HEK293 (cell line): ENCODE data around the gene OGFOD3.

ENCODE experiments used
- CTCF ChIA-PET: fragments of 350-600 bp; formaldehyde crosslinking; extraction: SDS; loops from one replicate; lab custom pipeline; 2021; ENCODE audit warnings: antibody characterized with exemption; lab: Yijun Ruan, JAX
- POLR2A ChIA-PET: fragments of 300-600 bp; formaldehyde crosslinking; extraction: SDS; loops from one replicate; lab custom pipeline; 2020; ENCODE audit warnings: antibody characterized with exemption, inconsistent platforms; lab: Yijun Ruan, JAX
- H3K27ac ChIP-seq: fragments of 200-500 bp; sonication (Bioruptor generic); 2 replicates; pipeline ENCODE4 v1.5.1; 2014; ENCODE audit warnings: low read depth, low read length, control low read depth, inconsistent platforms; ENCODE audit errors: extremely low read depth
- H3K36me3 ChIP-seq, 2 experiments: fragments of 200-500 bp in 1 of 2; sonication (Bioruptor generic) in 1 of 2; 1 replicate in 1 of 2; 2 replicates in 1 of 2; pipeline ENCODE4 v1.5.1; 2014 to 2017; ENCODE audit warnings: inconsistent platforms in 2 of 2, low read length in 2 of 2; ENCODE audit not compliant: control insufficient read depth in 2 of 2, insufficient read depth in 1 of 2
- H3K4me1 ChIP-seq: fragments of 200-500 bp; sonication (Bioruptor generic); 2 replicates; pipeline ENCODE4 v1.5.1; 2014; ENCODE audit warnings: mild to moderate bottlenecking, low read length, inconsistent platforms; ENCODE audit not compliant: control insufficient read depth, insufficient read depth
- H3K4me3 ChIP-seq: 2 replicates; pipeline ENCODE4 v1.5.1; 2011; ENCODE audit warnings: low read depth, mild to moderate bottlenecking, control low read depth, low read length, moderate library complexity
- H3K9me3 ChIP-seq: fragments of 200-500 bp; sonication (Bioruptor generic); 2 replicates; pipeline ENCODE4 v1.5.1; 2014; ENCODE audit warnings: low read depth, low read length, inconsistent platforms; ENCODE audit not compliant: control insufficient read depth, insufficient read depth
- KLF1 ChIP-seq: fragments of 450-650 bp; formaldehyde crosslinking; IDR thresholded peaks from 2 replicates; pipeline ENCODE4 v1.5.1; 2016; ENCODE audit warnings: missing biosample characterization, missing genetic modification characterization
- SCRT1 ChIP-seq: fragments of 450-650 bp; formaldehyde crosslinking; IDR thresholded peaks from 2 replicates; pipeline ENCODE4 v1.5.1; 2016; ENCODE audit warnings: missing biosample characterization, missing genetic modification characterization, borderline replicate concordance
- SCRT2 ChIP-seq: fragments of 450-650 bp; formaldehyde crosslinking; IDR thresholded peaks from 2 replicates; pipeline ENCODE4 v1.5.1; 2016; ENCODE audit warnings: missing biosample characterization, missing genetic modification characterization
- ZFP69B ChIP-seq: fragments of 450-650 bp; formaldehyde crosslinking; IDR thresholded peaks from 2 replicates; pipeline ENCODE4 v1.5.1; 2016; ENCODE audit warnings: missing biosample characterization, missing genetic modification characterization
- ZNF133 ChIP-seq: fragments of 450-650 bp; formaldehyde crosslinking; IDR thresholded peaks from 2 replicates; pipeline ENCODE4 v1.5.1; 2016; ENCODE audit warnings: missing biosample characterization, missing genetic modification characterization
- ZNF248 ChIP-seq: fragments of 450-650 bp; formaldehyde crosslinking; IDR thresholded peaks from 2 replicates; pipeline ENCODE4 v1.5.1; 2017; ENCODE audit warnings: missing biosample characterization, missing genetic modification characterization
- ZNF366 ChIP-seq: fragments of 450-650 bp; formaldehyde crosslinking; conservative IDR thresholded peaks from 2 replicates; pipeline ENCODE4 v1.5.1; 2016; ENCODE audit warnings: missing biosample characterization, missing genetic modification characterization
- ZNF558 ChIP-seq: fragments of 450-650 bp; formaldehyde crosslinking; IDR thresholded peaks from 2 replicates; pipeline ENCODE4 v1.5.1; 2016; ENCODE audit warnings: missing biosample characterization, missing genetic modification characterization
- ZNF707 ChIP-seq: fragments of 450-650 bp; formaldehyde crosslinking; IDR thresholded peaks from 2 replicates; pipeline ENCODE4 v1.5.1; 2016; ENCODE audit warnings: missing biosample characterization, missing genetic modification characterization
- ZNF791 ChIP-seq: fragments of 450-650 bp; formaldehyde crosslinking; IDR thresholded peaks from 2 replicates; pipeline ENCODE4 v1.5.1; 2016; ENCODE audit warnings: missing biosample characterization, missing genetic modification characterization
- ZNF837 ChIP-seq: fragments of 450-650 bp; formaldehyde crosslinking; IDR thresholded peaks from 2 replicates; pipeline ENCODE4 v1.5.1; 2016; ENCODE audit warnings: missing biosample characterization, missing genetic modification characterization
- TF ChIP-seq, protein P1 (sequence below): fragments of 450-650 bp; formaldehyde crosslinking; IDR thresholded peaks from 2 replicates; pipeline ENCODE4 v1.5.1; 2016; ENCODE audit warnings: missing biosample characterization, missing genetic modification characterization
- TF ChIP-seq, protein P2 (sequence below): fragments of 450-650 bp; formaldehyde crosslinking; IDR thresholded peaks from 2 replicates; pipeline ENCODE4 v1.5.1; 2016; ENCODE audit warnings: missing biosample characterization, missing genetic modification characterization
- TF ChIP-seq, protein P3 (sequence below): fragments of 450-650 bp; formaldehyde crosslinking; IDR thresholded peaks from 2 replicates; pipeline ENCODE4 v1.5.1; 2017; ENCODE audit warnings: missing biosample characterization, mild to moderate bottlenecking, missing genetic modification characterization, moderate library complexity
- TF ChIP-seq, protein P4 (sequence below): fragments of 450-650 bp; formaldehyde crosslinking; IDR thresholded peaks from 2 replicates; pipeline ENCODE4 v1.5.1; 2016; ENCODE audit warnings: missing biosample characterization, missing genetic modification characterization, low read depth

Gene OGFOD3

DNA sequence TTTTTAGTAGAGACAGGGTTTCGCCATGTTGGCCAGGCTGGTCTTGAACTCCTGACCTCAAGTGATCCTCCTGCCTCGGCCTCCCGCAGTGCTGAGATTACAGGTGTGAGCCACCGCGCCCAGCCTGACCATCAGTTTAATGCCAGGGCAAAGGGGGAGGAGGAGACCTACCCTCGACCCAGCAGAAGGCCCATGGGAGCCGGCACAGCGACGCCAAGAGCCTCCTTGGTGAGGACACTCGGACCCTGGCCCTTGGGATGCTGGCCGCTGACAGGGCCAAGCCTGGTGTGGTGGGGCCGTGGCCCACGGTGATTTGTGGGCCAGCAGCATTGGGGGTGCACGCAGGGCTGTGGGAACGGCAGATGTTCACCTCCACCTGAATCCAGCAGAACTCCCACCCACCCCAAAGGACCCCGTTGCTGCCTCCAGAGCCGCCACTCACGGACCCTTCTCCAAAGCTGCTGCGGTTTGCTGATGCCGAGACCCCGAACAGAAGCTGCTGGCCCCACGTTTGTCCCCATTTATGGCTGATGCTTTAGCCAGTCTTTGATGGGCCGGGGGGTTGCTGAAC lies 26.8 kb downstream of the OGFOD3 start (continued):
- TF ChIP-seq, protein P1, sequence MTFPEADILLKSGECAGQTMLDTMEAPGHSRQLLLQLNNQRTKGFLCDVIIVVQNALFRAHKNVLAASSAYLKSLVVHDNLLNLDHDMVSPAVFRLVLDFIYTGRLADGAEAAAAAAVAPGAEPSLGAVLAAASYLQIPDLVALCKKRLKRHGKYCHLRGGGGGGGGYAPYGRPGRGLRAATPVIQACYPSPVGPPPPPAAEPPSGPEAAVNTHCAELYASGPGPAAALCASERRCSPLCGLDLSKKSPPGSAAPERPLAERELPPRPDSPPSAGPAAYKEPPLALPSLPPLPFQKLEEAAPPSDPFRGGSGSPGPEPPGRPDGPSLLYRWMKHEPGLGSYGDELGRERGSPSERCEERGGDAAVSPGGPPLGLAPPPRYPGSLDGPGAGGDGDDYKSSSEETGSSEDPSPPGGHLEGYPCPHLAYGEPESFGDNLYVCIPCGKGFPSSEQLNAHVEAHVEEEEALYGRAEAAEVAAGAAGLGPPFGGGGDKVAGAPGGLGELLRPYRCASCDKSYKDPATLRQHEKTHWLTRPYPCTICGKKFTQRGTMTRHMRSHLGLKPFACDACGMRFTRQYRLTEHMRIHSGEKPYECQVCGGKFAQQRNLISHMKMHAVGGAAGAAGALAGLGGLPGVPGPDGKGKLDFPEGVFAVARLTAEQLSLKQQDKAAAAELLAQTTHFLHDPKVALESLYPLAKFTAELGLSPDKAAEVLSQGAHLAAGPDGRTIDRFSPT (tag by site-specific recombination), result no peak
- TF ChIP-seq ZNF791 (tag by site-specific recombination) (no peak), ZNF558 (tag by site-specific recombination) (no peak), ZNF707 (tag by site-specific recombination) (no peak)
- TF ChIP-seq, protein P2, sequence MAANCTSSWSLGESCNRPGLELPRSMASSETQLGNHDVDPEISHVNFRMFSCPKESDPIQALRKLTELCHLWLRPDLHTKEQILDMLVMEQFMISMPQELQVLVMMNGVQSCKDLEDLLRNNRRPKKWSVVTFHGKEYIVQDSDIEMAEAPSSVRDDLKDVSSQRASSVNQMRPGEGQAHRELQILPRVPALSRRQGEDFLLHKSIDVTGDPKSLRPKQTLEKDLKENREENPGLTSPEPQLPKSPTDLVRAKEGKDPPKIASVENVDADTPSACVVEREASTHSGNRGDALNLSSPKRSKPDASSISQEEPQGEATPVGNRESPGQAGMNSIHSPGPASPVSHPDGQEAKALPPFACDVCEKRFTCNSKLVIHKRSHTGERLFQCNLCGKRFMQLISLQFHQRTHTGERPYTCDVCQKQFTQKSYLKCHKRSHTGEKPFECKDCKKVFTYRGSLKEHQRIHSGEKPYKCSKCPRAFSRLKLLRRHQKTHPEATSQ (tag by site-specific recombination), result no peak

DNA sequence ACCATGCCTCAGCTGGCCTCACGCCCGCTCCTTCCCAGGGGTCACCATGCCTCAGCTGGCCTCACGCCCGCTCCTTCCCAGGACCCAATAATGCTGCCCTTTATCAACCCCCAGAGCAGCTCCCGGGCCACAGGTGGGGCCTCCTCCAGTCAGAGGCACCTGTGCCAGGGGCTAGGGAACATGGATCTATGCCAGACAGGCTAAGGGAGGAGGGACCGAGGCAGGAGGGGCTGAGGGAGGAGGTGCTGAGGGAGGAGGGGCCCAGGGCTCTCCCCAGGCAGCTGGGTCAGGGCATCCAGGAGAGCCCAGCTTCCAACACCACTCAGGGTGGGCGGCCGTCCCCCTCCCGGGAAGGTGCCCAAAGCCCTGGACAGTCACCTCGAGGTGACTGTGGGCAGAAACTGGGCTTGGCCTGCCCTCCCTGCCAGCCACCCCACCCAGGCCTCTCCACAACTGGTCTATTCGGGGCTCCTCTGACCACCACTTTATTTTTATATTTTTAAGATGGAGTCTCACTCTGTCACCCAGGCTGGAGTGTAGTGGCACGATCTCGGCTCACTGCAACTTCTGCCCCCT lies 27.4 kb downstream of the OGFOD3 start:
- ChIA-PET POLR2A (no interaction called here), CTCF (interaction anchor here (0.5 to 0.6 kb wide), 2 partner anchors 17 to 61 kb away, joined by 3 to 4 read pairs; no protein-coding TSS in a partner anchor)
- H3K36me3 ChIP-seq, result peaks cover 0 to 20% of the 10 kb centered on the region in 2 experiments; a peak in 1 of 3 replicates
- no peak overlapping the region for H3K4me3 ChIP-seq
- no peaks in the 10 kb centered on the region for H3K9me3 ChIP-seq
- H3K4me1 ChIP-seq, result no peaks in the 10 kb centered on the region
- peak; percentile 53; the same call in 1 of the 2 replicates for TF ChIP-seq SCRT1 (tag by site-specific recombination)
- no peak for TF ChIP-seq ZNF133 (tag by site-specific recombination)
- 0 out of 2 replicates have a peak, but pooled peaks have one; percentile 33 for TF ChIP-seq SCRT2 (tag by site-specific recombination)
- TF ChIP-seq ZNF248 (tag by site-specific recombination), result no peak
- TF ChIP-seq, all 188 proteins: peak for 2
- H3K27ac ChIP-seq, result no peak overlapping the region

DNA sequence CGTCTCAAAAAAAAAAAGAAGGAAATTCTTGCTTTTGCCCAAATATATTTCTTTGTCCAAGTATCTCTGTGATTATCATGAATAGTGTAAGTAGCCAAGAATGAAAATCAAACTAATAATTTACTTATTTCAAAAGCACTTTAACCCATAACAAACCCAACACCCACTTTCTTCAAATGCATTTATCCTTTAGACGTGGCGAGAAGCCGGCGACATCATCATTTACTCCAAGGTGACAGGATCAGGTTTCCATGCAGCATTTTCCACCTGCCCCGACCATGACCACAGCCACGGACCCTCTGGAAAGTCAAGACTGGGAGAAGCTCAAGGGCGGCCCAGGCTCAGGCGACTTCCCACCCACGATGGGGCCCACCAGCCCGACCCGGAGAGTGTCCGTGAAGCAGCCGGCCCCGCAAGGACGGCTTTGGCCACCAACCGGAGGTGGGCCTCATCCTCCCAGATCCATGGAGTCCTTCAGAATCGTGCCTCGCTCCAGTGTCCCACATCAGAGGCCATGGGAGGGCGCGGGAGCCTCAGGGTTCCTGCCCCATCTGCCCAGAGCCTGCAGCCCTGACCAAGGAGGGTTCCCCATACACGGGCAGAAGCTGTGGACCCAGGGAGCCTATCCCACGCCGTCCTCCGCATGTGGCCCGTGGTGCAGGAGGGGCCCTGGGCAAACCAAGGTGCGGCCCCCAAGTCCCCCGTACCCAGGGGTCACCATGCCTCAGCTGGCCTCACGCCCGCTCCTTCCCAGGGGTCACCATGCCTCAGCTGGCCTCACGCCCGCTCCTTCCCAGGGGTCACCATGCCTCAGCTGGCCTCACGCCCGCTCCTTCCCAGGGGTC lies 28.1 kb downstream of the OGFOD3 start:
- CTCF ChIA-PET, result interaction anchor here (0.5 kb wide), 1 partner anchor 17 kb away, joined by 4 read pairs; no protein-coding TSS in a partner anchor
- Histone ChIP-seq H3K4me3 (no peak overlapping the region), H3K36me3 (peaks cover 0 to 20% of the 10 kb centered on the region in 2 experiments; a peak in 1 of 3 replicates), H3K4me1 (no peaks in the 10 kb centered on the region), H3K27ac (no peak overlapping the region), H3K9me3 (no peaks in the 10 kb centered on the region)
- TF ChIP-seq ZFP69B (peak; percentile 63), ZNF366 (0 out of 2 replicates have a peak, but pooled peaks have one; percentile 13), ZNF837 (tag by site-specific recombination) (no peak), KLF1 (no peak)
- TF ChIP-seq, protein P3, sequence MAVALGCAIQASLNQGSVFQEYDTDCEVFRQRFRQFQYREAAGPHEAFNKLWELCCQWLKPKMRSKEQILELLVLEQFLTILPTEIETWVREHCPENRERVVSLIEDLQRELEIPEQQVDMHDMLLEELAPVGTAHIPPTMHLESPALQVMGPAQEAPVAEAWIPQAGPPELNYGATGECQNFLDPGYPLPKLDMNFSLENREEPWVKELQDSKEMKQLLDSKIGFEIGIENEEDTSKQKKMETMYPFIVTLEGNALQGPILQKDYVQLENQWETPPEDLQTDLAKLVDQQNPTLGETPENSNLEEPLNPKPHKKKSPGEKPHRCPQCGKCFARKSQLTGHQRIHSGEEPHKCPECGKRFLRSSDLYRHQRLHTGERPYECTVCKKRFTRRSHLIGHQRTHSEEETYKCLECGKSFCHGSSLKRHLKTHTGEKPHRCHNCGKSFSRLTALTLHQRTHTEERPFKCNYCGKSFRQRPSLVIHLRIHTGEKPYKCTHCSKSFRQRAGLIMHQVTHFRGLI (tag by site-specific recombination), result no peak
- TF ChIP-seq, protein P4, sequence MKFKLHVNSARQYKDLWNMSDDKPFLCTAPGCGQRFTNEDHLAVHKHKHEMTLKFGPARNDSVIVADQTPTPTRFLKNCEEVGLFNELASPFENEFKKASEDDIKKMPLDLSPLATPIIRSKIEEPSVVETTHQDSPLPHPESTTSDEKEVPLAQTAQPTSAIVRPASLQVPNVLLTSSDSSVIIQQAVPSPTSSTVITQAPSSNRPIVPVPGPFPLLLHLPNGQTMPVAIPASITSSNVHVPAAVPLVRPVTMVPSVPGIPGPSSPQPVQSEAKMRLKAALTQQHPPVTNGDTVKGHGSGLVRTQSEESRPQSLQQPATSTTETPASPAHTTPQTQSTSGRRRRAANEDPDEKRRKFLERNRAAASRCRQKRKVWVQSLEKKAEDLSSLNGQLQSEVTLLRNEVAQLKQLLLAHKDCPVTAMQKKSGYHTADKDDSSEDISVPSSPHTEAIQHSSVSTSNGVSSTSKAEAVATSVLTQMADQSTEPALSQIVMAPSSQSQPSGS, result peak; percentile 64
- POLR2A ChIA-PET, result no interaction called here
